Right lobe of liver (tissue), 6 donors: ENCODE results near the gene BST1. TPM values are rescaled to one million over a fixed set of nuclear protein-coding genes. Genes with fewer than 3 reads are reported as not detected.

Experiments used
- ATAC-seq, 4 donors: fragments of 200-7000 bp; cut with Tn5 transposase; one replicate each; pipeline ENCODE4 v1.9.1; 2020; ENCODE audit warnings: mild to moderate bottlenecking in 4 of 4, moderate library complexity in 4 of 4
- DNase-seq, 3 donors: peaks; one replicate each; pipeline ENCODE4 v3.0.0-alpha.2; 2020
- H3K27ac ChIP-seq, 3 donors: fragments of 200-600 bp; one replicate each; pipeline ENCODE4 v1.8.0; 2022
- H3K27me3 ChIP-seq, 2 donors: fragments of 200-600 bp; one replicate each; pipeline ENCODE4 v1.8.0; 2022
- H3K36me3 ChIP-seq, 4 donors: fragments of 200-600 bp; sonication (generic) in 1 of 4; one replicate each; pipeline versions ENCODE4 v1.5.1 to v1.8.0; 2017 to 2022; ENCODE audit warnings: control low read depth in 1 of 4
- H3K4me1 ChIP-seq, 4 donors: fragments of 200-600 bp; sonication (generic) in 1 of 4; one replicate each; pipeline versions ENCODE4 v1.5.1 to v1.8.0; 2017 to 2022; ENCODE audit warnings: control low read depth in 1 of 4
- H3K4me3 ChIP-seq, 3 donors: fragments of 200-600 bp; one replicate each; pipeline ENCODE4 v1.8.0; 2022
- H3K9me3 ChIP-seq, 4 donors: fragments of 200-600 bp; sonication (generic) in 1 of 4; one replicate each; pipeline versions ENCODE4 v1.5.1 to v1.8.0; 2017 to 2022; ENCODE audit warnings: control low read depth in 1 of 4
- CTCF ChIP-seq, 4 donors: fragments of 200-600 bp in 3 of 4; fragments of 450-650 bp in 1 of 4; IDR thresholded peaks; one replicate each; pipeline versions ENCODE4 v1.5.1 to v1.8.0; 2016 to 2022; ENCODE audit warnings: antibody characterized with exemption in 4 of 4, mild to moderate bottlenecking in 2 of 4
- POLR2A ChIP-seq: fragments of 450-650 bp; IDR thresholded peaks from one replicate; pipeline ENCODE4 v1.6.1; 2017; ENCODE audit warnings: antibody characterized with exemption, mild to moderate bottlenecking
- WGBS: methylation state at CpG from one replicate; pipeline ENCODE4 v1.1.6; 2018; ENCODE audit warnings: low coverage, low lambda C conversion rate; ENCODE audit not compliant: insufficient coverage; ENCODE audit errors: missing lambda C conversion rate; 5-methylcytosine and 5-hydroxymethylcytosine counted together
- intact Hi-C, 2 donors: fragments of 100-400 bp; cut with DNase I; formaldehyde crosslinking; loops; one replicate each; pipeline versions ENCODE4 v1.11.2 to v1.14.1; 2022
- total RNA-seq, 6 experiments: library from RNA; depleted of rRNA in 2 of 6; stranded (reverse); fragments of >200 nt in 2 of 6; fragmentation: NEBNext Ultra II Directional in 3 of 6; extraction: Animal tissue kit (Norgen Biotek cat#: 25700) in 3 of 6; gene quantifications; one replicate each; pipeline versions ENCODE4 v1.1.0 to v1.2.4, GENCODE V29; 2016 to 2023
- donor health status: DM: no; HTN: yes; CAD: no.
- donor health status: DM: no; HTN: no; CAD: no.
- donor health status: DM: no; HTN: no; CAD: no.
- donor health status: DM: no; HTN: yes; CAD: no.
- donor health status: DM: no; HTN: yes; CAD: no.

The BST1 gene
- total RNA-seq, 6 experiments from 2014 or later, result 2.7 to 5.3 (median 4.3) TPM

- Histone ChIP-seq H3K4me1 (peaks cover 0 to 23% (median 2%) of the 10 kb centered on the region in 4 donors), H3K27me3 (no peaks in the 10 kb centered on the region), H3K36me3 (no peaks in the 10 kb centered on the region), H3K4me3 (no peak overlapping the region), H3K9me3 (no peaks in the 10 kb centered on the region), H3K27ac (no peak overlapping the region)
- intact Hi-C loops, result no loop called here
- TF ChIP-seq POLR2A (no peak), CTCF (IDR thresholded peaks at IDR 0.05) (no peak)
- 100% methylated on average over 1 of the region's 3 CpGs for WGBS
- no peak for ATAC-seq
- DNase-seq, result no peak
Measured at GRCh38 chr4:15695729-15696128, 7.1 kb upstream of the BST1 start.

- TF ChIP-seq CTCF (IDR thresholded peaks at IDR 0.05) (no peak), POLR2A (no peak)
- no peaks in the 10 kb centered on the region for H3K36me3 ChIP-seq
- no peak for ATAC-seq
Measured at GRCh38 chr4:15696866-15697265, 6.0 kb upstream of the BST1 start.

GRCh38 chr4:15703439-15703838, 574 bp downstream of the BST1 start:
- WGBS, result 87% methylated on average over 11 of the region's 11 CpGs
- peaks cover 0 to 35% (median 6%) of the 10 kb centered on the region in 4 donors for H3K4me1 ChIP-seq
- no peaks in the 10 kb centered on the region for H3K27me3 ChIP-seq
- no peaks in the 10 kb centered on the region for H3K36me3 ChIP-seq
- TF ChIP-seq CTCF (IDR thresholded peaks at IDR 0.05), result no peak
- no peak for TF ChIP-seq POLR2A
- H3K27ac ChIP-seq, result no peak overlapping the region
- no peak overlapping the region for H3K4me3 ChIP-seq
- intact Hi-C loops, result no loop called here
- no peaks in the 10 kb centered on the region for H3K9me3 ChIP-seq
- ATAC-seq (no peak), DNase-seq (no peak)

More at GRCh38 chr4:15696866-15697265, 6.0 kb upstream of the BST1 start:
- H3K27me3 ChIP-seq, result no peaks in the 10 kb centered on the region
- intact Hi-C loops, result no loop called here
- no peaks in the 10 kb centered on the region for H3K9me3 ChIP-seq
- H3K27ac ChIP-seq, result no peak overlapping the region
- WGBS, result 100% methylated on average over 1 of the region's 1 CpG
- DNase-seq, result no peak
- H3K4me1 ChIP-seq, result peaks cover 0 to 26% (median 2%) of the 10 kb centered on the region in 4 donors
- no peak overlapping the region for H3K4me3 ChIP-seq

- Histone ChIP-seq H3K36me3 (no peaks in the 10 kb centered on the region), H3K9me3 (no peaks in the 10 kb centered on the region), H3K27me3 (no peaks in the 10 kb centered on the region), H3K27ac (no peak overlapping the region), H3K4me3 (no peak overlapping the region), H3K4me1 (peaks cover 0 to 35% (median 6%) of the 10 kb centered on the region in 4 donors)
- intact Hi-C loops, result no loop called here
- TF ChIP-seq POLR2A (no peak), CTCF (IDR thresholded peaks at IDR 0.05) (no peak)
- DNase-seq, result no peak
- no peak for ATAC-seq
Measured at GRCh38 chr4:15704129-15704528, 1.3 kb downstream of the BST1 start.
